CD4-positive, CD25-positive, alpha-beta regulatory T cell (primary cell): ENCODE measurements around the gene PARN. TPM values are rescaled to one million over a fixed set of nuclear protein-coding genes. Genes with fewer than 3 reads are reported as not detected.
A peak's percentile ranks its signal among the peaks of the same experiment; 100 is the strongest.
"Not testable (repeated sequence)": the region's sequence is repeated elsewhere in the genome, so short reads cannot be mapped to it uniquely, and the experiment has no call there.

Experiments used
- ATAC-seq, 2 donors: fragments of 150-1000 bp; cut with Tn5 transposase; one replicate each; pipeline ENCODE4 v1.10.0; 2021; ENCODE audit warnings: low read depth in 2 of 2, moderate number of reproducible peaks in 2 of 2, moderate library complexity in 1 of 2
- DNase-seq, 3 donors: peaks; one replicate each; pipeline versions ENCODE4 v3.0.0 to v3.0.0-alpha.2; 2012 to 2022; ENCODE audit warnings: mixed read lengths in 1 of 3
- H3K27ac ChIP-seq: one replicate; pipeline ENCODE4 v1.7.0; 2013; ENCODE audit warnings: mild to moderate bottlenecking, low read length; ENCODE audit not compliant: insufficient read depth, poor library complexity, severe bottlenecking
- H3K27me3 ChIP-seq: one replicate; pipeline ENCODE4 v1.7.0; 2013; ENCODE audit warnings: low read length; ENCODE audit not compliant: control insufficient read depth, insufficient read depth
- H3K36me3 ChIP-seq: one replicate; pipeline ENCODE4 v1.7.0; 2013; ENCODE audit warnings: mild to moderate bottlenecking, low read length, moderate library complexity; ENCODE audit not compliant: control insufficient read depth, insufficient read depth
- H3K4me1 ChIP-seq: 2 replicates; pipeline ENCODE4 v1.7.0; 2013; ENCODE audit warnings: mild to moderate bottlenecking, low read length; ENCODE audit not compliant: insufficient read depth, control insufficient read depth, poor library complexity, severe bottlenecking
- H3K4me3 ChIP-seq: one replicate; pipeline ENCODE4 v1.7.0; 2013; ENCODE audit warnings: low read depth, mild to moderate bottlenecking, low read length, moderate library complexity
- H3K9me3 ChIP-seq, 2 experiments: 1 replicate in 1 of 2; 2 replicates in 1 of 2; pipeline ENCODE4 v1.7.0; 2013; ENCODE audit warnings: low read length in 2 of 2, mild to moderate bottlenecking in 1 of 2, moderate library complexity in 1 of 2; ENCODE audit not compliant: control insufficient read depth in 2 of 2
- H3K27ac Mint-ChIP-seq, 3 donors: one replicate each; pipeline ENCODE4 v1.8.0; 2020 to 2022; ENCODE audit warnings: mild to moderate bottlenecking in 3 of 3, mixed read lengths in 3 of 3, moderate library complexity in 2 of 3
- H3K27me3 Mint-ChIP-seq: one replicate; pipeline ENCODE4 v1.8.0; 2022; ENCODE audit warnings: mild to moderate bottlenecking, mixed read lengths
- H3K36me3 Mint-ChIP-seq: one replicate; pipeline ENCODE4 v1.8.0; 2020; ENCODE audit warnings: mixed read lengths
- H3K4me1 Mint-ChIP-seq, 4 donors: one replicate each; pipeline ENCODE4 v1.8.0; 2020 to 2022; ENCODE audit warnings: mixed read lengths in 4 of 4, mild to moderate bottlenecking in 1 of 4
- H3K4me3 Mint-ChIP-seq, 4 donors: one replicate each; pipeline ENCODE4 v1.8.0; 2020 to 2022; ENCODE audit warnings: mild to moderate bottlenecking in 4 of 4, mixed read lengths in 4 of 4, moderate library complexity in 3 of 4
- H3K9me3 Mint-ChIP-seq, 7 donors: one replicate each; pipeline ENCODE4 v1.8.0; 2020 to 2022; ENCODE audit warnings: mixed read lengths in 7 of 7, mild to moderate bottlenecking in 3 of 7, moderate library complexity in 2 of 7
- polyA plus RNA-seq, 4 donors: library from polyadenylated mRNA; unstranded; fragments of 300-500 nt; fragmentation: Illumina TruSeq; gene quantifications; one replicate each; pipeline ENCODE4 v1.2.3, GENCODE V29; 2021
- total RNA-seq: library from RNA; stranded (reverse); gene quantifications from one replicate; pipeline ENCODE4 v1.2.3, GENCODE V29; 2022

Gene PARN
- total and polyA plus RNA-seq, 5 donors from 2014 or later = 36.2 to 50.9 (median 46.6) TPM

- no peaks in the 10 kb centered on the region for H3K27me3 Mint-ChIP-seq
- no peak overlapping the region for H3K27ac Mint-ChIP-seq
- peaks cover 16% of the 10 kb centered on the region for H3K36me3 Mint-ChIP-seq
- no peaks in the 10 kb centered on the region for H3K9me3 Mint-ChIP-seq
- peaks cover 5 to 54% (median 31%) of the 10 kb centered on the region in 4 donors for H3K4me1 Mint-ChIP-seq
- peaks cover 43% of the 10 kb centered on the region for H3K36me3 ChIP-seq
- H3K27ac ChIP-seq = no peak overlapping the region
- H3K27me3 ChIP-seq = no peaks in the 10 kb centered on the region
- H3K4me3 Mint-ChIP-seq = peak overlapping the region in 1 of 4 donors; percentile 32
- no peaks in the 10 kb centered on the region for H3K4me1 ChIP-seq
- no peak overlapping the region for H3K4me3 ChIP-seq
- ATAC-seq (no peak), DNase-seq (no peak)
- H3K9me3 ChIP-seq = no peaks in the 10 kb centered on the region
Measured at GRCh38 chr16:14641206-14641605, 11.1 kb upstream of the PARN start.

GRCh38 chr16:14640538-14640937 lies 10.5 kb upstream of the PARN start:
- Mint-ChIP-seq H3K27me3 (no peaks in the 10 kb centered on the region), H3K9me3 (no peaks in the 10 kb centered on the region), H3K27ac (peak overlapping the region in 1 of 3 donors; percentile 20), H3K4me1 (peaks cover 8 to 60% (median 36%) of the 10 kb centered on the region in 4 donors), H3K36me3 (peaks cover 16% of the 10 kb centered on the region), H3K4me3 (no peak overlapping the region)
- DNase-seq (no peak), ATAC-seq (no peak)
- no peaks in the 10 kb centered on the region for H3K27me3 ChIP-seq
- H3K9me3 ChIP-seq = no peaks in the 10 kb centered on the region
- peaks cover 5% of the 10 kb centered on the region for H3K4me1 ChIP-seq
- H3K36me3 ChIP-seq = peaks cover 37% of the 10 kb centered on the region
- H3K27ac ChIP-seq = no peak overlapping the region
- no peak overlapping the region for H3K4me3 ChIP-seq

GRCh38 chr16:14636951-14637240 lies 6.8 kb upstream of the PARN start:
- not testable (repeated sequence) for H3K36me3 Mint-ChIP-seq, H3K27me3 ChIP-seq
- H3K4me1 Mint-ChIP-seq = peaks cover 23 to 73% (median 50%) of the 10 kb centered on the region in 4 donors

GRCh38 chr16:14636179-14636950 lies 6.3 kb upstream of the PARN start:
- Mint-ChIP-seq H3K27ac (peak overlapping the region in 1 of 3 donors; percentile 59), H3K4me3 (peak overlapping the region; percentile 48 to 96 (median 70)), H3K4me1 (peaks cover 23 to 76% (median 50%) of the 10 kb centered on the region in 4 donors)
- peaks cover 21% of the 10 kb centered on the region for H3K36me3 ChIP-seq
- H3K9me3 Mint-ChIP-seq, H3K27me3 Mint-ChIP-seq, H3K27ac ChIP-seq, H3K27me3 ChIP-seq, ATAC-seq, H3K4me3 ChIP-seq, H3K9me3 ChIP-seq, DNase-seq, H3K36me3 Mint-ChIP-seq: not testable (repeated sequence)
- peaks cover 40% of the 10 kb centered on the region for H3K4me1 ChIP-seq

More at GRCh38 chr16:14636951-14637240, 6.8 kb upstream of the PARN start:
- Histone ChIP-seq H3K4me1 (peaks cover 35% of the 10 kb centered on the region), H3K36me3 (peaks cover 21% of the 10 kb centered on the region)
- H3K4me3 ChIP-seq, ATAC-seq, H3K9me3 Mint-ChIP-seq, H3K27ac Mint-ChIP-seq, H3K27ac ChIP-seq, DNase-seq, H3K9me3 ChIP-seq, H3K27me3 Mint-ChIP-seq: not testable (repeated sequence)
- H3K4me3 Mint-ChIP-seq = peak overlapping the region in 2 of 4 donors; percentile 17 to 96

GRCh38 chr16:14635395-14636165 lies 5.5 kb upstream of the PARN start:
- Mint-ChIP-seq H3K4me3 (peak overlapping the region; percentile 64 to 100 (median 91)), H3K27ac (peak overlapping the region in 2 of 3 donors; percentile 98 to 99)
- H3K27ac ChIP-seq = peak overlapping the region; percentile 92

GRCh38 chr16:14634389-14634725 lies 4.3 kb upstream of the PARN start:
- H3K9me3 ChIP-seq = no peaks in the 10 kb centered on the region
- Mint-ChIP-seq H3K4me1 (peaks cover 29 to 70% (median 45%) of the 10 kb centered on the region in 4 donors), H3K27ac (peak overlapping the region; percentile 89 to 99 (median 98)), H3K27me3 (peaks cover 4% of the 10 kb centered on the region), H3K36me3 (no peaks in the 10 kb centered on the region), H3K4me3 (peak overlapping the region; percentile 96 to 100 (median 100)), H3K9me3 (peaks cover 0 to 4% (median 0%) of the 10 kb centered on the region in 7 donors)
- H3K4me3 ChIP-seq = peak overlapping the region; percentile 88
- H3K27me3 ChIP-seq = no peaks in the 10 kb centered on the region
- peaks cover 12% of the 10 kb centered on the region for H3K36me3 ChIP-seq
- DNase-seq (no peak), ATAC-seq (no peak)
- H3K4me1 ChIP-seq = peaks cover 57% of the 10 kb centered on the region
- H3K27ac ChIP-seq = peak overlapping the region; percentile 92

More at GRCh38 chr16:14635395-14636165, 5.5 kb upstream of the PARN start:
- Histone ChIP-seq H3K4me3 (peak overlapping the region; percentile 0), H3K4me1 (peaks cover 48% of the 10 kb centered on the region), H3K36me3 (peaks cover 18% of the 10 kb centered on the region), H3K9me3 (no peaks in the 10 kb centered on the region), H3K27me3 (no peaks in the 10 kb centered on the region)
- Mint-ChIP-seq H3K9me3 (peaks cover 0 to 1% (median 0%) of the 10 kb centered on the region in 7 donors), H3K4me1 (peaks cover 23 to 76% (median 46%) of the 10 kb centered on the region in 4 donors), H3K27me3 (peaks cover 4% of the 10 kb centered on the region), H3K36me3 (peaks cover 9% of the 10 kb centered on the region)
- no peak for DNase-seq
- ATAC-seq = no peak

- Mint-ChIP-seq H3K9me3 (peaks cover 0 to 4% (median 0%) of the 10 kb centered on the region in 7 donors), H3K4me3 (peak within 1 kb of the TSS; percentile 96 to 100 (median 100)), H3K27ac (peak within 1 kb of the TSS; percentile 97 to 99 (median 98)), H3K36me3 (no peaks in the 10 kb centered on the region), H3K27me3 (peaks cover 4% of the 10 kb centered on the region), H3K4me1 (peaks cover 37 to 81% (median 55%) of the 10 kb centered on the region in 4 donors)
- DNase-seq = peak; percentile 99
- peaks cover 4% of the 10 kb centered on the region for H3K36me3 ChIP-seq
- peak within 1 kb of the TSS; percentile 88 for H3K4me3 ChIP-seq
- no peaks in the 10 kb centered on the region for H3K9me3 ChIP-seq
- H3K27me3 ChIP-seq = no peaks in the 10 kb centered on the region
- H3K4me1 ChIP-seq = peaks cover 68% of the 10 kb centered on the region
- peak within 1 kb of the TSS; percentile 92 for H3K27ac ChIP-seq
- peak; percentile 82 to 84 for ATAC-seq
Measured at GRCh38 chr16:14632693-14633569, 2.9 kb upstream of the PARN start, which contains the start of gene BFAR. BFAR (plus strand) TSS chr16:14632951; CDS start chr16:14644347, 11,396 bp downstream.
